Heart left ventricle (tissue), 16 donors: ENCODE measurements around the gene GPR152. TPM values are rescaled to one million over a fixed set of nuclear protein-coding genes. Genes with fewer than 3 reads are reported as not detected.

Experiments
- ATAC-seq, 4 donors: fragments of 200-7000 bp; cut with Tn5 transposase; one replicate each; pipeline ENCODE4 v1.9.1; 2020 to 2022; ENCODE audit warnings: moderate library complexity in 4 of 4, mild to moderate bottlenecking in 3 of 4, moderate number of reproducible peaks in 1 of 4
- DNase-seq, 5 donors: peaks; one replicate each; pipeline ENCODE4 v3.0.0-alpha.2; 2020
- H3K27ac ChIP-seq, 12 donors: fragments of 200-600 bp; sonication (generic) in 4 of 12; one replicate each; pipeline versions ENCODE4 v1.5.0 to v1.8.0; 2016 to 2022; ENCODE audit warnings: mild to moderate bottlenecking in 2 of 12
- H3K27me3 ChIP-seq, 9 donors: fragments of 200-600 bp; sonication (generic) in 2 of 9; one replicate each; pipeline versions ENCODE4 v1.5.1 to v1.8.0; 2016 to 2022; ENCODE audit warnings: mild to moderate bottlenecking in 3 of 9
- H3K36me3 ChIP-seq, 9 donors: fragments of 200-600 bp; sonication (generic) in 2 of 9; one replicate each; pipeline versions ENCODE4 v1.5.0 to v1.8.0; 2018 to 2022; ENCODE audit warnings: mild to moderate bottlenecking in 2 of 9
- H3K4me1 ChIP-seq, 12 donors: fragments of 200-600 bp; sonication (generic) in 4 of 12; one replicate each; pipeline versions ENCODE4 v1.5.0 to v1.8.0; 2016 to 2022; ENCODE audit warnings: mild to moderate bottlenecking in 3 of 12
- H3K4me3 ChIP-seq, 12 donors: fragments of 200-600 bp; sonication (generic) in 4 of 12; one replicate each; pipeline versions ENCODE4 v1.5.0 to v1.8.0; 2017 to 2022; ENCODE audit warnings: mild to moderate bottlenecking in 9 of 12, moderate library complexity in 4 of 12
- H3K9me3 ChIP-seq, 12 donors: fragments of 200-600 bp; sonication (generic) in 4 of 12; one replicate each; pipeline versions ENCODE4 v1.5.0 to v1.8.0; 2016 to 2022; ENCODE audit warnings: mild to moderate bottlenecking in 1 of 12
- POLR2A ChIP-seq, 2 donors: fragments of 450-650 bp; IDR thresholded peaks; one replicate each; pipeline ENCODE4 v1.6.1; 2017; ENCODE audit warnings: antibody characterized with exemption in 2 of 2, mild to moderate bottlenecking in 2 of 2, moderate library complexity in 2 of 2
- whole genome bisulfite sequencing, 4 donors: extraction: QIAGEN DNeasy Blood & Tissue Kit in 2 of 4; methylation state at CpG; one replicate each; pipeline versions ENCODE4 v1.1.5 to v1.1.7; 2013 to 2018; 5-methylcytosine and 5-hydroxymethylcytosine counted together
- intact Hi-C, 10 donors: fragments of 100-400 bp; cut with DNase I; formaldehyde crosslinking; loops; one replicate each; pipeline versions ENCODE4 v1.11.1 to v1.14.2; 2022
- polyA plus RNA-seq, 2 donors: library from polyadenylated mRNA; stranded (reverse); fragments of 200-250 nt; gene quantifications; one replicate each; pipeline ENCODE4 v1.2.3, GENCODE V29; 2013
- total RNA-seq, 9 donors: library from RNA; depleted of rRNA in 2 of 9; stranded (reverse); fragments of >200 nt in 2 of 9; fragmentation: NEBNext Ultra II Directional in 3 of 9; extraction: Animal tissue kit (Norgen Biotek cat#: 25700) in 3 of 9; gene quantifications; one replicate each; pipeline versions ENCODE4 v1.1.0 to v1.2.4, GENCODE V29; 2016 to 2023
- TF ChIP-seq, protein P1 (sequence below), 12 donors: fragments of 200-600 bp; sonication (generic) in 4 of 12; IDR thresholded peaks; one replicate each; pipeline versions ENCODE4 v1.5.0 to v1.8.0; 2018 to 2022; ENCODE audit warnings: antibody characterized with exemption in 12 of 12, mild to moderate bottlenecking in 5 of 12
- donor health status: ischemic (EF 13 %, LVEDD 7.1; RV severe dilation, severe dysfunction).
- donor health status: healthy with polysubstance abuse.
- donor health status: DM: no; HTN: yes; CAD: no.
- donor health status: DM: no; HTN: no; CAD: no.
- donor health status: ischemic (EF 25% LVEDD 6.9; RV normal size, moderate dysfunction).
- donor health status: ischemic (EF 25% LVEDD 5.7; RV mildly dilated, moderate dysfunction).
- donor health status: healthy.
- donor health status: DM: yes; HTN: yes; CAD: no.
- donor health status: ischemic (EF 35%, LVEDD 5.7; RV mildly dilated, moderate dysfunction).
- donor health status: nonischemic (EF 11% LVEDD 7.7; RV severe dilation, severe dysfunction).
- donor health status: DM: yes; HTN: yes; CAD: no.
- donor health status: PGD.
- donor health status: ischemic (EF 29% LVEDD 5.4; RV normal size, mild dysfunction).
- donor health status: nonischemic (EF 23%, LVEDD 6.1; RV moderate dilation, normal function).

GPR152 gene
- total and polyA plus RNA-seq, 11 donors: not detected

DNA sequence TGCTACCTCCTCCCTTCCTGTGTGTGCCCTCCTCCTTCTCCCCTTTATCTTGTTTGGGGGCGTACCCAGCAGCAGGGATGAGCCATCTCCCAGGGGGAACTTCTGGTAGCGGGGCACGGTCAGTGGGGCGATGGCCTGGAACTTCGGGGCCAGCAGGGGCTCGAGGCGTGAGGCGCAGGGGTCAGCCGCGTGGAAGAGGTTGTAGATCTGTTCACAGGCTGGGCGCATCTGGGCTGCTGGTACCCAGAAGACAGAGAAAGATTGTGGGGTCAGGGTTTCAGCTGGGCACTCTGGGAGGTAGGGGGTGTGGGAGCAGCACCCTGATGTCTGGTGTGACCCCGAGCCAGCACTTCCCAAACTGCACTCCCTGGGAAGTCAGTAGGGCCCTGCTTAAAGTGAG lies 43.6 kb upstream of the GPR152 start:
- Histone ChIP-seq H3K36me3 (peaks cover 0 to 92% (median 59%) of the 10 kb centered on the region in 9 donors), H3K9me3 (no peaks in the 10 kb centered on the region), H3K27ac (no peak overlapping the region), H3K27me3 (no peaks in the 10 kb centered on the region), H3K4me1 (peaks cover 0 to 7% (median 2%) of the 10 kb centered on the region in 12 donors), H3K4me3 (no peak overlapping the region)
- DNase-seq (no peak), ATAC-seq (no peak)
- WGBS, 4 donors: 88 to 94% (median 94%) methylated on average over 11 to 12 of the region's 12 CpGs
- TF ChIP-seq, protein P1, sequence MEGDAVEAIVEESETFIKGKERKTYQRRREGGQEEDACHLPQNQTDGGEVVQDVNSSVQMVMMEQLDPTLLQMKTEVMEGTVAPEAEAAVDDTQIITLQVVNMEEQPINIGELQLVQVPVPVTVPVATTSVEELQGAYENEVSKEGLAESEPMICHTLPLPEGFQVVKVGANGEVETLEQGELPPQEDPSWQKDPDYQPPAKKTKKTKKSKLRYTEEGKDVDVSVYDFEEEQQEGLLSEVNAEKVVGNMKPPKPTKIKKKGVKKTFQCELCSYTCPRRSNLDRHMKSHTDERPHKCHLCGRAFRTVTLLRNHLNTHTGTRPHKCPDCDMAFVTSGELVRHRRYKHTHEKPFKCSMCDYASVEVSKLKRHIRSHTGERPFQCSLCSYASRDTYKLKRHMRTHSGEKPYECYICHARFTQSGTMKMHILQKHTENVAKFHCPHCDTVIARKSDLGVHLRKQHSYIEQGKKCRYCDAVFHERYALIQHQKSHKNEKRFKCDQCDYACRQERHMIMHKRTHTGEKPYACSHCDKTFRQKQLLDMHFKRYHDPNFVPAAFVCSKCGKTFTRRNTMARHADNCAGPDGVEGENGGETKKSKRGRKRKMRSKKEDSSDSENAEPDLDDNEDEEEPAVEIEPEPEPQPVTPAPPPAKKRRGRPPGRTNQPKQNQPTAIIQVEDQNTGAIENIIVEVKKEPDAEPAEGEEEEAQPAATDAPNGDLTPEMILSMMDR (IDR thresholded peaks at IDR 0.05): no peak
- no peak for TF ChIP-seq POLR2A (IDR thresholded peaks at IDR 0.05)
- intact Hi-C loops: no loop called here

DNA sequence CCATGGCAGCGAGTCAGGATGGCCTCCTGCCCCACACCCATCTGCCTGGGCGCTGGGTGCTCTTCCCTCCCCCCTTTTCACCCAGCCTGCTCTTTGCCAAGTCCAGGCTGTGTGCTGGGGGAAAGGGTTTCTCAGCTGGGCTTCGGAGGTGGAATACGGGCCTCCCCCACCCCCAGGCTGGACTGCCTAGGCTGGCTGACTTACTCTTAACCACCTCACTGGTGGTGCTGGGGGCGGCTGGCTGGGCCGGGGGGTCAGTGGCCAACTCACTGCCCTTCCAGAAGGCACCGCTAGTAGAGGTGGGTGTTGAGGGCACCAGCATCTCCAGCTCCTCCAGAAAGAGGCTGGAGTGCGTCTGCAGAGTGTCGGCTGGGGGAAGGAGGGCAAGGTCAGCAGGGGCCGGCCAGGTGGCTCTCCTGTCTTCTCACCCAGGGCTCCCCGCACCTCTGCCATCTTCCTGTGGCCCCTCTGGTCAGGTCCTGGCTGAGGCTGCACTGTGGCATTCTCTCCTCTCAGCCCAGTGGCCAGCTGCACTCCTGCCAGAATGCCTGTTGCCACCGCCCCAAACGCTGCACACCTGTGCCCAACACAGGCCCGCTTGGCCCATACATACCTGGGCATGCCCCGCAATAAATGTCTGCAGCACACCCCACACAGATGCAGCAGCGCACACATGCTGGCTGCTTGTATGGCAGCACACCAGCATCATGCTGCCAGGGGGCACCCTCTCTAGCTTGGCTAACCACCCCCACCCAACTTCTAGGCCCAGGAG lies 42.9 kb upstream of the GPR152 start:
- Histone ChIP-seq H3K27me3 (no peaks in the 10 kb centered on the region), H3K4me3 (no peak overlapping the region), H3K27ac (no peak overlapping the region), H3K36me3 (peaks cover 0 to 93% (median 66%) of the 10 kb centered on the region in 9 donors), H3K9me3 (no peaks in the 10 kb centered on the region), H3K4me1 (peaks cover 0 to 6% (median 0%) of the 10 kb centered on the region in 12 donors)
- TF ChIP-seq POLR2A (IDR thresholded peaks at IDR 0.05): no peak
- TF ChIP-seq, protein P1 (IDR thresholded peaks at IDR 0.05): no peak
- DNase-seq (no peak), ATAC-seq (no peak)
- 94 to 95% (median 95%) methylated on average over 14 to 16 of the region's 16 CpGs for WGBS, 4 donors
- intact Hi-C loops: no loop called here

DNA sequence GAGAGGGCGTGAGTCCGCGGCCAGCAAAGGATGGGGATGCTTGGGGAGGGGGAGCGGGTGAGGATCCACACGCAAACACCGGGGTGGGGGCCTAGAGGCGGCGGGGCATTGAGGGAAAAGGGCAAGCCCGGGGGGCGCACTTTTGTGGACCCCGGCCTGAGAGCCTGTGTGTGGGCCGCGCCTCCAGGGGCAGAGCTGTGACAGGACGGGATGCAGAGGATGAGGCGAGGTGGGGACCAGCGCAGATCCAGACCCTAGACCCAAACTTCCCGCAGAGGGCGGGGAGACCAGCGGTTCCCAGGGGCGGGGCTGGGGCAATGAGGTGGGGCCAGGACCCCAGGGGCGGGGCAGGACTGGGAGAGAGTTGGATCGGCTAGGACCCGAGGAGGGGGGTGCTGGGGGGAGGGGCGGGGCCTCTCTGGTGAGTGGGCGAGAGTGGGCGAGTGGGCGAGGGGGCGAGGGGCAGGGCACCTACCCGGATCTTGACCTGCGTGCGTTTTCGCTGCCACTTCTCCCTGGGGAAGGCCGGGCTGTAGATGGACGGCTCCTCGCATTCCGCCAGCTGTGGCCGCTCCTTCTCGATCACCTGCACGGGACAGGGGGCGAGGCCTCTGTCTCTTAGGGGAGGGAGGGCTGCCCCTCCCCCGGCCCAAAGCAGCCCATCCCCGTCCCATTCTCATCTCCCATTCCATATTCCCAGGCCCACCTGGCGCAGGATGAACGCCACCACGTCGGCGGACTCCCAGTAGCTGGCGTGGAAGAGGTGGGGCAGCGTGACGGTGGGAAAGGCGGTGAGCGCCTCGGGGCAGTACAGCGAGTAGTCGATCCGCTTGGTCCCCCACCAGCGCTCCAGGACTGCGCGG lies 42.1 kb upstream of the GPR152 start:
- 92 to 94% (median 93%) methylated on average over 47 to 59 of the region's 59 CpGs for WGBS, 4 donors
- no peak overlapping the region for H3K27ac ChIP-seq
- ATAC-seq: no peak
- intact Hi-C loops: no loop called here
- peaks cover 0 to 6% (median 0%) of the 10 kb centered on the region in 12 donors for H3K4me1 ChIP-seq
- no peak for DNase-seq
- H3K27me3 ChIP-seq: no peaks in the 10 kb centered on the region
- TF ChIP-seq, protein P1 (IDR thresholded peaks at IDR 0.05): no peak
- TF ChIP-seq POLR2A (IDR thresholded peaks at IDR 0.05): no peak
- no peak overlapping the region for H3K4me3 ChIP-seq
- H3K9me3 ChIP-seq: no peaks in the 10 kb centered on the region
- peaks cover 0 to 94% (median 66%) of the 10 kb centered on the region in 9 donors for H3K36me3 ChIP-seq
